GM18526 (cell line): ENCODE measurements around the gene SLC30A9.

ENCODE experiments used
- POLR2A ChIP-seq: IDR thresholded peaks from 3 replicates; pipeline ENCODE4 v1.6.1; 2011; ENCODE audit not compliant: insufficient read length; ENCODE audit errors: extremely low read depth

The SLC30A9 gene

GRCh38 chr4:42078184-42078801 is 88.0 kb downstream of the SLC30A9 start:
- no peak for TF ChIP-seq POLR2A

DNA sequence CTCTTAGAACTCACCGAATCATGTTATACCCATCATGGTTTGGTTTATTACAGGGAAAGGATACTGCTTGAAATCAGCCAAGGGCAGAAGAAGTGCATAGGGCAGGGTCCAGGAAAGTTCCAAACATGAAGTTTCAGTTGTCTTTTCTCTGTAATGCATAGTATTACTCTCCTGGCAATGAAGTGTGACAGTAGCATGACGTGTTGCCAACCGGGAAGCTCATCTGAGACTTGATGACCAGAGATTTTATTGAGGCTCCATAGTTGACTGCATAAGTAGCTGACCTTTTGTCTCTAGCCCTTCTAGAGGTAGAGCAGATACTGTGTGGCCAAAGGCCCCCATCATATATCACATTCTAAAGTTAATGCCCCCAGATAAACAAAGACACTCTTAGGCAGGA is 90.0 kb downstream of the SLC30A9 start:
- no peak for TF ChIP-seq POLR2A

- TF ChIP-seq POLR2A, result no peak
Measured at GRCh38 chr4:42083816-42084215, 93.5 kb downstream of the SLC30A9 start.

DNA sequence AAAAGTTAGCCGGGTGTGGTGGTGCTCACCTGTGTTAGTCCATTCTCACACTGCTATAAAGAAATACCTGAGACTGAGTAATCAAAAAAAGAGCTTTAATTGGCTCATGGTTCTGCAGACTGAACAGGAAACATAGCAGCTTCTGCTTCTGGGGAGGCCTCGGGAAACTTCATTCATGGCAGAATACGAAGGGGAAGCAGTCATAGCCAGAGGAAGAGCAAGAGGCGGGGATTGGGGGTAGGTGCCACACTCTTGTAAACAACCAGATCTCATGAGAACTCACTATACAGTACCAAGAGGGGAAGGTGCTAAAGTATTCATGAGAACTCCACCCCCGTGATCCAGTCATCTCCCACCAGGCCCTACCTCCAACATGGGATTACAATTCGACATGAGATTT is 98.1 kb downstream of the SLC30A9 start:
- TF ChIP-seq POLR2A, result no peak

GRCh38 chr4:42101446-42101975 is 111.2 kb downstream of the SLC30A9 start:
- TF ChIP-seq POLR2A, result no peak

DNA sequence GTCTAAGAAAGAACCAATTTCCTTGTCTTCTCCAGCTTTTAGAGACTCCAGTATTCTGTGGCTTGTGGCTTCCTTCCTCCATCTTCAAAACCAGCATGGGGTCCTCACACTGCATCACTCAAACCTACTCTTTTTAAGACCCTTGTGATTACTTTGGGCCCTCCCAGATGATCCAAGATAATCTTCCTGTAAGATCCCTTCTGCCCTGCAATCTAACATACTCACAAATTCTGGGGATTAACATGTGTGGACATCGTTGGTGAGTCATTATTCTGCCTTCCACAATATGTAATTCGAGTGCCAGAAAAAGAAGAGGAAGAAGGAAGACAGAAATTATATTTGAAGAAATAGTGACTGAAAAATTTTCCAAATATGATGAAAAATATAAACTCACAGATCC is 114.2 kb downstream of the SLC30A9 start:
- TF ChIP-seq POLR2A, result no peak

DNA sequence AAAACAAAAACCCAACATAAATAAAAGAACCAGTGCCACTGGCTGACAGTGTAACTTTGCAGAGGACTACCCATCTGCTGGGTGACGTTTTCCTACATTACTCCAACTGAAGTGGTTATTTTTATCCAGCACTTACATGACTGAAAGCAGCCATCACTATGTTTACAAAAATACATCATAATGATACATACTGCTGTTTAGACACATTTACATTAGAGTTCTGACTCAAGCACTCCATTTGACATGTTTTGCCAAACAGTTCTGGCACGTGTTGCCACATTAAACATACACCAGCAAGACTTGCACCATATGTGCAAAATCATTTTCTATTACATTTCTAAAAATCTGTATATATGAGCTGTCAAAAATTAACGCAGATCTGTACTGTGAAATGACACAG is 122.5 kb downstream of the SLC30A9 start:
- no peak for TF ChIP-seq POLR2A

DNA sequence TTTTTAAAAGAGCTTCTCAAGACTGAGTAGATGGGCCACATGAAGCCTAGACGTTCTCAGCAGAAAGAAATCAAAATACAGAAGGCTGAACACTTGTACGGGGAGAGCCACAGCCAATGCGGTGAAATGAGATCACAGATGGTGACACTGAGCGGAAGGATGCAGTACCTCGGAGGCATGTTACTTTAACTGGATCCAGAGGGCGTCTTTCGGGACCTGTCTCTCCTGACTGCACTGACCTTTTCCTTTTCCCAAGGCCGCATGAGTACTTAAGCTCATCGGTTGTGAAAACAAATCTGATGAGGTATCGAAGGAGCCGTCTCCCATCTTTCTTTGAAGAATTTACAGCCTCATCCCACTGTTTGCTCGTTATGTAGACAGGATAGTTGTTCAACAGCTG is 129.6 kb downstream of the SLC30A9 start:
- TF ChIP-seq POLR2A, result no peak

- no peak for TF ChIP-seq POLR2A
Measured at GRCh38 chr4:42122237-42122636, 131.9 kb downstream of the SLC30A9 start.

DNA sequence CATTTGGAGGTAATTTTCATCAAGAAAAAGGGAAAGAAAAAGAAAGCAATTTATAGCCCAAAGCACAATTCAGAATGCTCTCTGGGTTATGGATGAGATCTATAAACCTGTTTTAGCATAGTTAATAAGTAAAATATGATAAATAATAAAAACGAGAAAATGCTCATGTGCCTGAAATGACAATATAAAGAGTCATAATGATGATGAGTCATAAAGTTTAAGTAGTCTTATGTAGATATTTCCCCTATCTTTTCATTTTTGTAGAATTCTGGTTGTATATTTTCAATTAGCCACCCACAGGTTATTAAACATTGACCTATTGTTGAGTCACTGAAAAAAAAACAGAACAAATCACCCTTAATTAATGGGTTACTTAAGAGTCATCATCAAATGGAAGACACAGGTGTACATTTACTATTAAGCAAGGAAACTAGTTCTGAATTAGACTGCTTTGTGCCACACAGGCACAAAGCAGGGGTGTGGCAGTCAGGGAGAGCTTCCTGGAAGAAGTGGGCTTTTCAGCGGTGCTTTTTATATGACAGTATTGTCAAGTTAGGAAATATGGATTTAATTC is 132.8 kb downstream of the SLC30A9 start:
- no peak for TF ChIP-seq POLR2A

GRCh38 chr4:42132099-42132498 is 141.8 kb downstream of the SLC30A9 start:
- TF ChIP-seq POLR2A, result no peak

DNA sequence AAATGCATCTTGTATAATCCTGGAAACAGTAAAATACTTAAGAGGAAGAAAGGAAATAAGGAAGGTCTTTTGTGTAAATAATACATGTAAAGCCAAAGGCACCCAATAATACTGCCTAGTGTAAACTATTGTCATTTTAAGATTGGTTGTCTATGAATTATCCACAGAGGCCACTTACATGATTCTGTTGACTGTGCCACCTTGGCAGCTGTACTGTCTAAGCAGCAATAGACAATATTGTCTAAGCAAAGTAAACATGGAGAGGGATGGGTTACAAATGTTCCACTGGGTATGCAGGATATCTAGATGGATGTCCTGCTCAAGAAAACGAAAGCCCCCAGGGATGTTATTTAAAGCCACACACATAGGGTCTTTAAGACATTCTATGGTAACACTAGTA is 142.7 kb downstream of the SLC30A9 start:
- no peak for TF ChIP-seq POLR2A

DNA sequence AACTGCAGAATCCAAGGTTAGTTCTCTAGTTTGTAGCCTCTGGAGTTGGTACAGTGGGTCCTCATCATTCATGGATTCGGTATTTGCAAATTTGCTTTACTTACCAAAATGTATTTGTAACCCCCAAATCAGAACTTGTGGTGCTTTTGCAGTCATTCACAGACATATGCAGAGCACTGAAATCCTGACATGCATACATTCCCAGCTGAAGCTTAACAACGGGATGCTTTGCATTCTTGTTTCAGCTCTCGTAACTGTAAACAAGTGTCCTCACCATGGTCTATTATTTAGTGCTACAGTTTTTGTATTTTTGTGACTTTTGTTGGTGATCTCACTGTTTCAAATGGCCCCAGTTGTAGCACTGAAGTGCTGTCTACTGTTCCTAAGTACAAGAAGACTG is 146.0 kb downstream of the SLC30A9 start:
- TF ChIP-seq POLR2A, result no peak
